Esophagus mucosa (tissue), 1 donor: ENCODE results near the gene CBL. TPM values are rescaled to one million over a fixed set of nuclear protein-coding genes. Genes with fewer than 3 reads are reported as not detected.

Experiments used
- ATAC-seq: fragments of 200-7000 bp; cut with Tn5 transposase; one replicate; pipeline ENCODE4 v1.9.1; 2020
- total RNA-seq: library from RNA; stranded (reverse); gene quantifications from one replicate; pipeline ENCODE4 v1.2.4, GENCODE V29; 2023
- donor health status: DM: yes; HTN: yes; CAD: no.

The CBL gene
- total RNA-seq, 1 donor from 2014 or later = 11.0 TPM

DNA sequence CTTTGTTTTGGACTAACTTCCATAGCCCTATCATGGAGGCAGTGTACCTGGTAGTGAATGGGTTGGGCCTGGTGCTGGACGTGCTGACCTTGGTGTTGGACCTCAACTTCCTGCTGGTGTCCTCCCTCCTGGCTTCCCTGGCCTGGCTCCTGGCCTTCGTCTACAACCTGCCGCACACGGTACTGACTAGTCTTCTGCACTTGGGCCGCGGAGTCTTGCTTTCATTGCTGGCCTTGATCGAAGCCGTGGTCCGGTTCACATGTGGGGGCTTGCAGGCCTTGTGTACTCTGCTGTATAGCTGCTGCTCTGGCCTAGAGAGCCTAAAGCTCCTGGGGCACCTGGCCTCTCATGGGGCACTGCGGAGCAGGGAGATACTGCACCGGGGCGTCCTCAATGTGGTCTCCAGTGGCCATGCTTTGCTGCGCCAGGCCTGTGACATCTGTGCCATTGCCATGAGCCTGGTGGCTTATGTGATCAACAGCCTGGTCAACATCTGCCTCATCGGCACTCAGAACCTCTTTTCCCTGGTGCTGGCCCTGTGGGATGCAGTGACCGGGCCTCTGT is 129.0 kb downstream of the CBL start:
- ATAC-seq = no peak

DNA sequence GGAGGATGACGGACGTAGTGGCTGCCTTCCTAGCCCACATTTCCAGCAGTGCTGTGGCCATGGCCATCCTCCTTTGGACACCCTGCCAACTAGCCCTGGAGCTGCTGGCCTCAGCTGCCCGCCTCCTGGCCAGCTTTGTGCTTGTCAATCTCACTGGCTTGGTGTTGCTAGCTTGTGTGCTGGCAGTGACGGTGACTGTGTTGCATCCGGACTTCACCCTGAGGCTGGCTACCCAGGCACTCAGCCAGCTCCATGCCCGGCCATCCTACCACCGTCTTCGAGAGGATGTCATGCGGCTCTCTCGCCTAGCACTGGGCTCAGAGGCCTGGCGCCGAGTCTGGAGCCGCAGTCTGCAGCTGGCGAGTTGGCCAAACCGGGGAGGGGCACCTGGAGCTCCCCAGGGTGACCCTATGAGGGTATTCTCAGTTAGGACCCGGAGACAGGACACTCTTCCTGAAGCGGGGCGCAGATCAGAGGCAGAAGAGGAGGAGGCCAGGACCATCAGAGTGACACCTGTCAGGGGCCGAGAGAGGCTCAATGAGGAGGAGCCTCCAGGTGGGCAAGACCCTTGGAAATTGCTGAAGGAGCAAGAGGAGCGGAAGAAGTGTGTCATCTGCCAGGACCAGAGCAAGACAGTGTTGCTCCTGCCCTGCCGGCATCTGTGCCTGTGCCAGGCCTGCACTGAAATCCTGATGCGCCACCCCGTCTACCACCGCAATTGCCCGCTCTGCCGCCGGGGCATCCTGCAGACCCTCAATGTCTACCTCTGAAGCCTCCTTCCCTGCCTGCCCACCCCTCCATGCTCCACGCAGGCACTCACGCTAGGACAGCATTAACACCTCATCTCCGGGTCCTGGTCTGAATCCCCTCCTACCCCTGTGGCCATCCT is 129.8 kb downstream of the CBL start:
- ATAC-seq = no peak

GRCh38 chr11:119336744-119337469 is 130.8 kb downstream of the CBL start:
- ATAC-seq = no peak

GRCh38 chr11:119337581-119338317 is 131.6 kb downstream of the CBL start:
- no peak for ATAC-seq

GRCh38 chr11:119338318-119338890 is 132.3 kb downstream of the CBL start:
- peak; percentile 19 for ATAC-seq

DNA sequence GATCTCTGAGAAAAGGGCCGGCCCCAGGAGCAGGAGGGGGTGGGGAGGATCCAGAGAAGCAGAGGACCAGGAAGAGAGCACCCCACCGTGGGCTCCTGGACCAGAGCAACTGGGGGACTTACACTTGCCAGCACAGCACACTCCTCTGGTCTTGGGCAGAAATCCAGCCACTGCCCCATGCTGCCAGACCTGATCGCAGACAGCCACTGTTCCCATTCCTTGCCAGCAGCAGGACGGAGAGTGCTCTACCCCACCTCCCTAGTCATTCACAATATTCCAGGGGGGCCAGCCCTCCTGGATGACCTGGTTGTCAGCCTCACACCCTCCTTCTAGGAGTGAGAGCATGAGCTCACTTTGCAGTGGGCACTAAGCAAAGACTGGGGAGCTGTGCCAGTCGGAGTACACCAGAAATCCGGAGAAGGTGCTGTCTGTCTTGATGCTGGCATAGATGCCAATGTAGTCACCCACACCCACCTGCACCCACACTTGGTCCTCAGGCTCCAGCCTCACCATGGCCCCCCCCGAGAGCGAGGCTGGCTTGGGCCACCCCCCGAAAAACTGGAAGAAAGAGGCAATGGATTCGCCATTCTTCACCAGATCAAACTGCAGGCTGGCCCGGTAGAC is 132.9 kb downstream of the CBL start:
- no peak for ATAC-seq

DNA sequence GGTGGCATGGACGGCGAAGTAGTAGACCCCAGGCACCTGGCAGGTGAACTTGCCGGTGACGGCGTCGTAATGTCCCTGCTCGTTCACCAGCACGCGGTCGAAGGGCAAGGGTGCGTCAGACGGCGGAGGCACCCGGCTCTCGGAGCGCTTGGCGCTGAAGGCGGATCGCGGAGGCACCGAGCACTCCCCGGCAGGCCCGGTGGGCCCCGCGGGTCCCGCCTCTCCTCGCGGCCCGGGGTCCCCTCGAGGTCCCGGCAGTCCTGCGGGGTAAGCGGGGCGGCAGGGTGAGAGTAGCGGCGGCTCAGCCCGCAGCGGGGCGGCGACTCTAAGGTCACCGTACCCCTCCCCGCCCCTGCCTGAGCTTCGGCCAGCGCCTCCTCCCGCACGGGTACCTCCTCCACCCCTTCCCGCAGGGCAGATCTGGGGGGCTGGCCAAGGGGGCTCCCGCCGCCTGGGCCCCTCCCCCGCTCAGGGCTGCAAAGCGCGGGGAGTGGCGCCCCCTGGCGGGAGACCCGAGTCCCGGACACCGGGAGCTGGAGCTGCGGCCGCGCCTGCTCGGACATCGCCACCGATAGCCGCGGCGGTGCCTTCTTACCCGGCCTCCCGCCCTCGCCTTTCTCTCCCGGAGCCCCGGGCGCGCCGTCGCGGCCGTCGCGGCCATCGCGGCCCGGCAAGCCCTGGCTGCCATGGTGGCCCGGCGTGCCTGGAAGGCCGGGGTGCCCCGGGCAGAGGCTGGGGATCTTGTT is 133.6 kb downstream of the CBL start:
- ATAC-seq = peak; percentile 25

DNA sequence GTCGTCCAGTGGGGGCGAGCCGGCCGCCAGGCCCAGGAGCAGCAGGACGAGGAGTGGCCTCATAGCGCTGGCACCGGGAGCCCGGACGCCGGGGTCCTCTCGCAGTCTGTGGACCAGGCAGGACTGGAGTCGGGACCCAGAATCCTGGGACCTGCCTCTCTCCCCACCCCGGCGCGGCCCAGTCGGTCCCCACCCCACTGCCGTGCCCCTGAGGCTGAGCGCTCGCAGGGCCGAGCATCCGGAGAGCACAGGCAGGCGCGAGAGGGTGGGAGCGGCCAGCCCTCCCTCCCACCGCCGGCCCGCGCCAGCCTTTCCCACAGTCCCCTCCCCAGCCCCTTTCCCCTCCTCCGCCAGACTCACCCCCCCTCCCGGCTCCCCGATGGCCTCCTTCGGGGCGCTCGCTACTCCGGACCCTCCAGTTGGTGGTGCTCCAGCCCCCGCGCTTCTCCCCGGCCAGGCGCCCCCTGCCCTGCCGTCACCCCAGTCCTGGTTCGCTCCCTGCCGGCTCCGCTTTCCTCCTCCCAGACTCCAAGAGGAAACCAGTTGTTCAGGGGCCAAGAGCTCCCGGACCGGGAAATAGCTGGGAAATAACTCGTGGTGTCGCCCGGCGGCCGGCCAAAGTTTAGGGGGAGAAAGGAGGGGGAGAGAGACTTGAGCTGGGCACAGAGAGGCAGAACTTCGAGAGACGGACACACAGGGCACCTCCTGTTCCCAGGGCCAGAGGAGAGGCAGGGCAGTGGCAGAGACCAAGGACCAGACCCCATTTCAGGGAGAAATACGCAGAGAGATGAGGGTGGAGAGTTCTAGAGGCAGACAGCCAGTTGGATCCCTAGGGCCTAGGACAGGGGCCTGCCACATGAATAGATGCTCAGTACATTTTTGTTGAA is 134.4 kb downstream of the CBL start, which contains the start of gene C1QTNF5:
Gene C1QTNF5 (minus strand): TSS at position 549 of the 887 bp plus-strand sequence. CDS start 486 bp downstream, at position 63.
- ATAC-seq = no peak

DNA sequence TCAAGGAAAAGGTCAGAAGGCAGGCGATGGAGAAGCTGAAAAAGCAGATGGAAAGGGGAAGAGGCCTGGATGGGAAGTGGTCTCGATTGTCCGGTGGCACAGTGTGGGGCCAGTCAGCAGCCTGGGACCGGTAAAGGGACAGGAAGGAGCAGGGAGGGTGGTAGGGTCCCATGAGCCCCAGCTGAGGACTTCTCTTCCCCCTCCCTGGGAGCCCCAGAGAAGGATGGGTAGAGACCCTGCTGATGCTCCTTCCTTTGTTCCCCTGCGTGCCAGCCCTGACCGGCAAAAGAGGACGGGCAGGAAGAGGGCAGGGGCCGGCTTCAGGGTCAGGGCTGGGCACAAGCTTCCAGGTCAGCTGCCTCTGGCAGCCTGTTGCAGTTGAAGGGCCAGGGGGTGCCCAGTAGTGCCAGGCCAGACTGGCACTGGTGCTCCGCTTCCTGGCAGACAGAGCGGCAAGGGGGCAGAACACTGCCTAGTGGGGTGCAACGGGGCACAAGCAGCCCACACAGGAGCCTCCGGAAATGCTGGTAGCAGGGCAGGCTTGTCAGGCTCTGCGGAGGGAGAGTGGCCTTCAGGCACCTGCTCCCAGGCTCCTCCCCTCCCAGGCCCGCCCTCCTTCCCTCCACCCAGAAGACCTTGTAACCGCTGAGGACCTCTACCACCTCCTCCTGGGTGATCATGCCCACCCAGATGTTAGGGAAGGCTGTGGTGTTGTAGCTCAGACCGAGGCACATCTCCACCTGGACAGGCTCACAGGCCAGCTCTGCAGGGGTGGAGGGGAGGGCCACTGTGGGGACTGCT is 135.3 kb downstream of the CBL start:
- ATAC-seq = no peak

- no peak for ATAC-seq
These were observed 135.8 kb downstream of the CBL start for GRCh38 chr11:119342023-119342300.

DNA sequence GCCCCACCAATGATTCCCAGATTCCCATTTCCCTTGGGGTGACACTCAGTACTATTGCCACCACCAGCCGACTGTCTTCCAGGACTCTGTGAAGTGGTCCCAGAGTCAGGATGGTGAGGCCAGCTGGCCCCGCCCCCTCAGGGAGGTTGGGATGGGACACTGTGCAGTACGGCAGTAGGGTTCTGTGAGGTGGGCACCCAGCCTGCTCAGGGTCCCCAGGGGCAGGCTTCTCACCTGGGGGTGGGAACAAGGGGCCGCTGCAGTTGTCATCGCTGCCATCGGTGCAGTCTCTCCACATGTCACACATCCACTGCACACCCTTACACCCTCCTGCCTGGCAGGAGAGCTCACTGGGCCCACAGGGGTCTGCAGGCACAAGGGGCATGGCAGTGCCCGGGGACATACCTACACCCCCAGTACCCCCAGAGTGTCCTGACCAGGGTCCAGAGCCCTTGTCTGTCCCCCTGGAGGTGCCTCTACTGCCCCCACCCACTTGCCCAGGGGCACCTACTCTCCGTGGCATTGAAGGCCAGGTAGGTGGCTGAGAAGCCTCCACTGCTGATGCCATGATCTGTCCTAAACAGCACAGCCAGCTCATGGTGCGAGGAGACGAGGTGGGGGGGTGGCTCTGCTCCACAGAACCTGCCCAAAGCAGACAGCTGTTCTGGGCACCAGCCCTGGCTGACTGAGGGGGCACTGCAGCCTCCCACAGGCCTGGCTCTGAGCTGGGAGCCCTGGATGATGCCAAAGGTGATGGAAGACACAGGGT is 136.4 kb downstream of the CBL start:
- ATAC-seq = no peak

DNA sequence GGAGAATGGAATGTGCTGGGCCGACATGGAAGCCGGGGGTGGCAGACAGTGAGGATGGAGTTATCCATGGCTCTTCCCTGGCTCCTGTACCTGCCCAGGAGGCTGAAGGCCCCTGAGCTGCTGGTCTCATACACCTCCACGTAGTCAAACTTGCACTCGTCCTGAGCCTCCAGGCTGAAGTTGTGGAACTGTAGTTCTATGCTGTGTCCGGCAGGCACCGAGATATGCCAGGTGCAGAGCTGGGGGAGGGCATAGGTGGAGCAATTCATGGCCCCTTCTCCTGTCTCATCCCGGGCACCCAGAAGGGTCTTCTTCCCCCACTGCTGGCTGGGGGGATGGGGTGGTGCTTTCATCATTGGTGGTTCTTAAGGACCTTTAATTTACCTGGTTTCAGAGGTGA is 137.6 kb downstream of the CBL start:
- ATAC-seq = no peak

GRCh38 chr11:119344291-119345010 is 138.3 kb downstream of the CBL start:
- ATAC-seq = no peak

GRCh38 chr11:119345685-119346084 is 139.5 kb downstream of the CBL start:
- ATAC-seq = no peak

DNA sequence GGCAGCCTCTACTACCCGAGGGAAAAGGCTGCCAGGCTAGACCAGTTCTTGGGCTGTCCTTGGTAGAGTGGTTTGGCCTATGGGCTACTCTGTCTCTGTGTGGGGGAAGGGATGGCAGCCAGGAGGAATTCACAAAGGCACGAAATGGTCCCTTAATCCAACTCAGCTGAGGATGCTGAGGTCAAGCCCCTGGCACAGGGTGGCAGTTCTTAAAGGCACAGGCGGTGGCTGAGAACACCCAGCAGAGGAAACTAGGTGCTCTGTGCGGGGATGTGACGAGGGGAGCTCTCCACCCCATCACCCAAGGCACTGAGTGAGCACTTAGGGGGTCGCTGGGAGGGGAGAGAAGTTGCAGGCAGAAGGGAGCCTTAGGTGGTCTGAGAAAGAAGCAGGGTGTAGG is 140.5 kb downstream of the CBL start, which contains the start of gene MFRP:
Gene MFRP (minus strand): TSS at position 101 of the 400 bp plus-strand sequence. CDS start 192 bp downstream, outside the sequence.
- no peak for ATAC-seq

GRCh38 chr11:119347242-119347641 is 141.1 kb downstream of the CBL start:
- no peak for ATAC-seq

- no peak for ATAC-seq
These were observed 141.9 kb downstream of the CBL start for GRCh38 chr11:119347940-119348605.
